ENCODE results near the gene FREY1.

FREY1 gene

GRCh38 chr11:45892856-45893255, 14.2 kb downstream of the FREY1 start:
- DNase-seq, result no peak

GRCh38 chr11:45890886-45891550, 16.1 kb downstream of the FREY1 start:
- no peak for DNase-seq

- no peak for DNase-seq
These were observed 17.1 kb downstream of the FREY1 start for GRCh38 chr11:45889966-45890365.

- no peak for DNase-seq
These were observed 17.5 kb downstream of the FREY1 start for GRCh38 chr11:45889555-45889954.

- no peak for DNase-seq
These were observed 19.5 kb downstream of the FREY1 start for GRCh38 chr11:45887587-45887986.

GRCh38 chr11:45886816-45887520, 20.1 kb downstream of the FREY1 start:
- no peak for DNase-seq

- no peak for DNase-seq
These were observed 20.9 kb downstream of the FREY1 start for GRCh38 chr11:45885921-45886721.

GRCh38 chr11:45885274-45885920, 21.7 kb downstream of the FREY1 start, which contains the start of gene MAPK8IP1:
Gene MAPK8IP1 (plus strand): TSS chr11:45885651. CDS start chr11:45885821, 170 bp downstream.
- DNase-seq, result peak; percentile 4

GRCh38 chr11:45884596-45885185, 22.4 kb downstream of the FREY1 start:
- no peak for DNase-seq

GRCh38 chr11:45881708-45882368, 25.2 kb downstream of the FREY1 start:
- peak; percentile 18 for DNase-seq

- DNase-seq, result no peak
These were observed 26.1 kb downstream of the FREY1 start for GRCh38 chr11:45880772-45881570.

- peak; percentile 72 for DNase-seq
These were observed 27.0 kb downstream of the FREY1 start for GRCh38 chr11:45879803-45880686.

GRCh38 chr11:45877845-45878244, 29.2 kb downstream of the FREY1 start:
- no peak for DNase-seq

- no peak for DNase-seq
These were observed 29.9 kb downstream of the FREY1 start for GRCh38 chr11:45877221-45877620.

GRCh38 chr11:45876401-45876800, 30.7 kb downstream of the FREY1 start:
- DNase-seq, result no peak

GRCh38 chr11:45872651-45873356, 34.3 kb downstream of the FREY1 start:
- DNase-seq, result peak; percentile 29

- no peak for DNase-seq
These were observed 35.4 kb downstream of the FREY1 start for GRCh38 chr11:45871638-45872037.

- no peak for DNase-seq
These were observed 36.4 kb downstream of the FREY1 start for GRCh38 chr11:45870706-45871105.

GRCh38 chr11:45869551-45869950, 37.5 kb downstream of the FREY1 start:
- DNase-seq, result no peak

- DNase-seq, result no peak
These were observed 43.0 kb downstream of the FREY1 start for GRCh38 chr11:45864041-45864440.

Data from kidney glomerular epithelial cell (primary cell).